Endothelial cell of umbilical vein (primary cell): Measurements from ENCODE around the gene LITAF. TPM values are rescaled to one million over a fixed set of nuclear protein-coding genes. Genes with fewer than 3 reads are reported as not detected.

Experiments
- BruUV-seq: library from RNA; stranded (reverse); fragments of 400-500 nt; replicated peaks from 2 replicates; lab custom pipeline; 2021; lab: Mats Ljungman, UMichigan
- CTCF ChIA-PET: fragments of 300-600, 350-600 bp; sonication (Branson Sonifier 250); formaldehyde crosslinking; loops from one replicate; lab custom pipeline; 2021; ENCODE audit warnings: antibody characterized with exemption, inconsistent platforms; lab: Charles Lee
- POLR2A ChIA-PET: fragments of 300-600, 350-600 bp; sonication (Branson Sonifier 250); formaldehyde crosslinking; loops from one replicate; lab custom pipeline; 2021; ENCODE audit warnings: antibody characterized with exemption, inconsistent platforms; lab: Charles Lee
- DNase-seq: peaks from one replicate; pipeline ENCODE4 v3.0.0-alpha.2; 2011; ENCODE audit warnings: low read depth, low spot score
- FAIRE-seq: peaks from 2 replicates; lab custom pipeline; 2011; peaks lifted over from hg19 to GRCh38; lab: Jason Lieb, UNC
- H2AFZ ChIP-seq: 2 replicates; pipeline ENCODE4 v1.6.0; 2012; ENCODE audit warnings: low read depth, low read length, control low read depth, inconsistent platforms
- H3K27ac ChIP-seq: 2 replicates; pipeline ENCODE4 v1.5.1; 2011; ENCODE audit warnings: low read depth, mild to moderate bottlenecking, control low read depth, low read length, moderate library complexity; ENCODE audit not compliant: insufficient read depth
- H3K27me3 ChIP-seq, 2 experiments: 2 replicates each; pipeline versions ENCODE4 v1.6.0 to v1.6.1; 2011; ENCODE audit warnings: low read length in 2 of 2, mixed read lengths in 1 of 2; ENCODE audit not compliant: control insufficient read depth in 2 of 2, insufficient read depth in 2 of 2
- H3K36me3 ChIP-seq, 2 experiments: 2 replicates in 1 of 2; 3 replicates in 1 of 2; pipeline ENCODE4 v1.5.1; 2011; ENCODE audit warnings: low read length in 2 of 2, mild to moderate bottlenecking in 1 of 2, moderate library complexity in 1 of 2; ENCODE audit not compliant: control insufficient read depth in 2 of 2, insufficient read depth in 2 of 2; ENCODE audit errors: extremely low read depth in 1 of 2
- H3K4me1 ChIP-seq: 3 replicates; pipeline ENCODE4 v1.5.1; 2011; ENCODE audit warnings: mild to moderate bottlenecking, low read length; ENCODE audit not compliant: control insufficient read depth, insufficient read depth; ENCODE audit errors: extremely low read depth
- H3K4me2 ChIP-seq: 2 replicates; pipeline ENCODE4 v1.6.1; 2011; ENCODE audit warnings: low read length, control low read depth, mixed read lengths; ENCODE audit not compliant: insufficient read depth
- H3K4me3 ChIP-seq, 3 experiments: fragments of 200-600 bp in 1 of 3; sonication (generic), shearing (Covaris generic) in 1 of 3; replicated peaks in 1 of 3; 2 replicates each; pipeline ENCODE4 v1.5.1; 2011 to 2016; ENCODE audit warnings: control low read depth in 3 of 3, low read length in 3 of 3, mild to moderate bottlenecking in 2 of 3, inconsistent platforms in 1 of 3, low read depth in 1 of 3, moderate library complexity in 1 of 3; ENCODE audit not compliant: insufficient read depth in 1 of 3
- H3K79me2 ChIP-seq: 2 replicates; pipeline ENCODE4 v1.6.0; 2012; ENCODE audit warnings: low read length, inconsistent platforms; ENCODE audit not compliant: control insufficient read depth, insufficient read depth
- H3K9ac ChIP-seq: replicated peaks from 2 replicates; pipeline ENCODE3; 2011; ENCODE audit warnings: low read length, control low read depth; ENCODE audit not compliant: insufficient read depth; ENCODE audit errors: extremely low read depth
- H3K9me1 ChIP-seq: replicated peaks from 3 replicates; pipeline ENCODE4 v1.6.0; 2011; ENCODE audit warnings: mild to moderate bottlenecking, low read length; ENCODE audit not compliant: control insufficient read depth, insufficient read depth; ENCODE audit errors: extremely low read depth
- H3K9me3 ChIP-seq: replicated peaks from 2 replicates; pipeline ENCODE4 v1.5.1; 2012; ENCODE audit warnings: low read length, inconsistent platforms; ENCODE audit not compliant: control insufficient read depth, insufficient read depth
- H4K20me1 ChIP-seq: replicated peaks from 2 replicates; pipeline ENCODE3; 2011; ENCODE audit warnings: mild to moderate bottlenecking, low read length; ENCODE audit not compliant: control insufficient read depth, insufficient read depth; ENCODE audit errors: extremely low read depth
- EZH2 ChIP-seq: IDR thresholded peaks from 2 replicates; pipeline ENCODE4 v1.6.1; 2012; ENCODE audit warnings: borderline replicate concordance, low read depth, mild to moderate bottlenecking, moderate library complexity, low read length, inconsistent platforms; ENCODE audit not compliant: severe bottlenecking
- FOS ChIP-seq: IDR thresholded peaks from 2 replicates; pipeline ENCODE4 v1.6.1; 2011; ENCODE audit warnings: mild to moderate bottlenecking, low read length, moderate library complexity, borderline replicate concordance; ENCODE audit not compliant: insufficient read depth
- GATA2 ChIP-seq: IDR thresholded peaks from 2 replicates; pipeline ENCODE4 v1.7.0; 2011; ENCODE audit warnings: low read depth, mild to moderate bottlenecking, moderate library complexity, mixed read lengths, low read length; ENCODE audit not compliant: insufficient read length, insufficient read depth
- JUN ChIP-seq: IDR thresholded peaks from 2 replicates; pipeline ENCODE4 v1.6.1; 2011; ENCODE audit warnings: borderline replicate concordance, low read depth; ENCODE audit not compliant: insufficient read length, insufficient read depth
- MYC ChIP-seq: IDR thresholded peaks from one replicate; pipeline ENCODE4 v1.6.1; 2011; ENCODE audit warnings: mild to moderate bottlenecking, low read depth, low read length
- POLR2A ChIP-seq: IDR thresholded peaks from 2 replicates; pipeline ENCODE4 v1.6.1; 2012; ENCODE audit warnings: low read depth, mild to moderate bottlenecking, control low read depth, low read length
- POLR2AphosphoS5 ChIP-seq: IDR thresholded peaks from 2 replicates; pipeline ENCODE4 v1.6.1; 2012; ENCODE audit warnings: low read depth, mild to moderate bottlenecking, control low read depth, low read length, moderate library complexity; ENCODE audit not compliant: insufficient read depth
- dilution Hi-C: fragments of 300-500 bp; cut with MboI; formaldehyde crosslinking; loops from one replicate; pipeline ENCODE4 v1.15.0; 2019; ENCODE audit warnings: low sequenced_read_pairs; ENCODE audit not compliant: extremely low pct_ligation_motif_present
- intact Hi-C: fragments of 100-400 bp; cut with micrococcal nuclease; formaldehyde crosslinking; loops from one replicate; pipeline ENCODE4 v1.10.0; 2022
- polyA plus RNA-seq, 4 experiments: library from polyadenylated mRNA; depleted of rRNA in 3 of 4; stranded (reverse) in 3 of 4; unstranded in 1 of 4; fragments of >200 nt; gene quantifications; 2 replicates each; pipeline versions ENCODE4 v1.2.1 to v1.2.3, GENCODE V29; 2011 to 2012; ENCODE audit warnings: missing spikeins in 1 of 4
- total RNA-seq: library from RNA; stranded (reverse); gene quantifications from 2 replicates; pipeline ENCODE4 v1.2.3, GENCODE V29; 2021
- TF ChIP-seq, protein P1 (sequence below): IDR thresholded peaks from 2 replicates; pipeline ENCODE4 v1.6.1; 2011; ENCODE audit not compliant: insufficient read depth, insufficient read length
- TF ChIP-seq, protein P2 (sequence below), 2 donors: IDR thresholded peaks; 1 replicate in 1 of 2; 2 replicates in 1 of 2; pipeline ENCODE4 v1.5.1; 2011; ENCODE audit warnings: low read length in 2 of 2, mild to moderate bottlenecking in 2 of 2, moderate library complexity in 2 of 2, control low read depth in 1 of 2, inconsistent platforms in 1 of 2, low read depth in 1 of 2; ENCODE audit not compliant: insufficient read depth in 1 of 2; ENCODE audit errors: extremely low read depth in 1 of 2

LITAF gene
- total and polyA plus RNA-seq, 2 donors (not counting 3 experiments of a cell fraction or from before 2014, with no cell fraction given) = 15.2 to 27.2 TPM

DNA sequence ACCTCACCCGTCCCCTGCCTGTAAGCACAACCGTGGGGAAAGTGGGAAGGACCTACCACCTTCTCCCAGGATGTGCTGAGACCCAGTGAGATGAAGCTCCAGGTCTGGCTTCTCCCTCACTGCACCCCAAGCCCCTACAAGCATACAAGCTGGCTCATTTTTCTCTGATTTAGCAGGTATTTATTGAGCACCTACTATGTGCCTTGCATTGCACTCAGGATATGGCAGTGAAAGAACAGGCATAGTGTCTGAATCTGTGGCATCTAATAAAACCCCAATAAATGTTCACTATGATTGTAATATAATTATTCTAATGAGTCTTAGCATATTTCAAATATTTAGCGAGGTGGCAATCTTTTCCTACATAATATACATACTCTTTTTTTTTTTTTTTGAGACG lies 84.5 kb downstream of the LITAF start:
- peaks cover 9% of the 10 kb centered on the region for H3K4me1 ChIP-seq
- TF ChIP-seq JUN (no peak), MYC (no peak), FOS (no peak), EZH2 (no peak), GATA2 (no peak), POLR2AphosphoS5 (no peak), POLR2A (no peak)
- TF ChIP-seq, protein P1, sequence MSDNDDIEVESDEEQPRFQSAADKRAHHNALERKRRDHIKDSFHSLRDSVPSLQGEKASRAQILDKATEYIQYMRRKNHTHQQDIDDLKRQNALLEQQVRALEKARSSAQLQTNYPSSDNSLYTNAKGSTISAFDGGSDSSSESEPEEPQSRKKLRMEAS = no peak
- TF ChIP-seq, protein P2, sequence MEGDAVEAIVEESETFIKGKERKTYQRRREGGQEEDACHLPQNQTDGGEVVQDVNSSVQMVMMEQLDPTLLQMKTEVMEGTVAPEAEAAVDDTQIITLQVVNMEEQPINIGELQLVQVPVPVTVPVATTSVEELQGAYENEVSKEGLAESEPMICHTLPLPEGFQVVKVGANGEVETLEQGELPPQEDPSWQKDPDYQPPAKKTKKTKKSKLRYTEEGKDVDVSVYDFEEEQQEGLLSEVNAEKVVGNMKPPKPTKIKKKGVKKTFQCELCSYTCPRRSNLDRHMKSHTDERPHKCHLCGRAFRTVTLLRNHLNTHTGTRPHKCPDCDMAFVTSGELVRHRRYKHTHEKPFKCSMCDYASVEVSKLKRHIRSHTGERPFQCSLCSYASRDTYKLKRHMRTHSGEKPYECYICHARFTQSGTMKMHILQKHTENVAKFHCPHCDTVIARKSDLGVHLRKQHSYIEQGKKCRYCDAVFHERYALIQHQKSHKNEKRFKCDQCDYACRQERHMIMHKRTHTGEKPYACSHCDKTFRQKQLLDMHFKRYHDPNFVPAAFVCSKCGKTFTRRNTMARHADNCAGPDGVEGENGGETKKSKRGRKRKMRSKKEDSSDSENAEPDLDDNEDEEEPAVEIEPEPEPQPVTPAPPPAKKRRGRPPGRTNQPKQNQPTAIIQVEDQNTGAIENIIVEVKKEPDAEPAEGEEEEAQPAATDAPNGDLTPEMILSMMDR (IDR thresholded peaks at IDR 0.05; ENCODE audit: extremely low read depth in 1 of 2, insufficient read depth in 1 of 2, low read depth in 1 of 2, low read length in 2 of 2) = no peak
- no peaks in the 10 kb centered on the region for H4K20me1 ChIP-seq
- no peaks in the 10 kb centered on the region for H3K79me2 ChIP-seq
- no peak for DNase-seq
- H2AFZ ChIP-seq = no peak overlapping the region
- FAIRE-seq = no peak
- H3K9ac ChIP-seq = no peak overlapping the region
- no peaks in the 10 kb centered on the region for H3K36me3 ChIP-seq
- no peak overlapping the region for H3K4me2 ChIP-seq
- no peak overlapping the region for H3K4me3 ChIP-seq
- dilution Hi-C loops (no loop called here), intact Hi-C loops (no loop called here)
- ChIA-PET CTCF (interaction anchor here (1.0 to 1.4 kb wide), 2 partner anchors 30 to 94 kb away, joined by 3 to 5 read pairs; no protein-coding TSS in a partner anchor), POLR2A (no interaction called here)
- no peak overlapping the region for H3K27ac ChIP-seq
- no peaks in the 10 kb centered on the region for H3K27me3 ChIP-seq
- H3K9me1 ChIP-seq = no peaks in the 10 kb centered on the region
- H3K9me3 ChIP-seq = no peaks in the 10 kb centered on the region
- no TSS peak for BruUV-seq
